HFFc6 (cell line): ENCODE results near the gene PDK4. TPM values are rescaled to one million over a fixed set of nuclear protein-coding genes. Genes with fewer than 3 reads are reported as not detected.

Source experiments
- DNase-seq: peaks from one replicate; pipeline ENCODE4 v3.0.0-alpha.2; 2018
- H3K27ac Mint-ChIP-seq: 2 replicates; pipeline ENCODE4 v1.8.0; 2020; ENCODE audit warnings: mild to moderate bottlenecking, mixed read lengths
- H3K27me3 Mint-ChIP-seq: 2 replicates; pipeline ENCODE4 v1.8.0; 2021; ENCODE audit warnings: mild to moderate bottlenecking, moderate library complexity, mixed read lengths; ENCODE audit not compliant: insufficient read depth
- H3K36me3 Mint-ChIP-seq: 2 replicates; pipeline ENCODE4 v1.8.0; 2021; ENCODE audit warnings: low read depth, mixed read lengths
- H3K4me1 Mint-ChIP-seq: 2 replicates; pipeline ENCODE4 v1.8.0; 2020; ENCODE audit warnings: low read depth, mixed read lengths
- H3K4me3 Mint-ChIP-seq: 2 replicates; pipeline ENCODE4 v1.8.0; 2020; ENCODE audit warnings: mild to moderate bottlenecking, moderate library complexity, mixed read lengths
- H3K9me3 Mint-ChIP-seq: 2 replicates; pipeline ENCODE4 v1.8.0; 2020; ENCODE audit warnings: mild to moderate bottlenecking, mixed read lengths
- CTCF ChIP-seq: fragments of 200-600 bp; sonication (generic); IDR thresholded peaks from 2 replicates; pipeline ENCODE4 v1.5.0; 2021; ENCODE audit warnings: antibody characterized with exemption, mild to moderate bottlenecking
- total RNA-seq, 6 experiments: library from RNA; stranded (reverse); fragmentation: NEBNext Ultra II Directional; extraction: Animal tissue kit (Norgen Biotek cat#: 25700); gene quantifications; 2 replicates in 1 of 6; 3 replicates in 5 of 6; pipeline ENCODE4 v1.2.3, GENCODE V29; 2021

Gene PDK4
- total RNA-seq, 6 experiments from 2014 or later = not detected

- Mint-ChIP-seq H3K4me3 (no peak overlapping the region), H3K4me1 (no peaks in the 10 kb centered on the region), H3K36me3 (no peaks in the 10 kb centered on the region), H3K27ac (no peak overlapping the region), H3K9me3 (no peaks in the 10 kb centered on the region; the same call in 1 of the 2 replicates), H3K27me3 (peaks cover 1% of the 10 kb centered on the region; the same call in 1 of the 2 replicates)
- no peak for DNase-seq
- TF ChIP-seq CTCF = no peak
Measured at GRCh38 chr7:95589031-95589430, 7.3 kb downstream of the PDK4 start.

GRCh38 chr7:95586951-95587301 is 9.4 kb downstream of the PDK4 start:
- Mint-ChIP-seq H3K36me3 (no peaks in the 10 kb centered on the region), H3K4me3 (no peak overlapping the region), H3K27ac (no peak overlapping the region), H3K27me3 (peaks cover 1% of the 10 kb centered on the region; the same call in 1 of the 2 replicates), H3K4me1 (no peaks in the 10 kb centered on the region), H3K9me3 (no peaks in the 10 kb centered on the region; the same call in 1 of the 2 replicates)
- TF ChIP-seq CTCF = no peak
- DNase-seq = no peak

- no peak for TF ChIP-seq CTCF
- H3K9me3 Mint-ChIP-seq = no peaks in the 10 kb centered on the region; the same call in 1 of the 2 replicates
- no peak overlapping the region for H3K4me3 Mint-ChIP-seq
- DNase-seq = no peak
- H3K36me3 Mint-ChIP-seq = no peaks in the 10 kb centered on the region
- H3K27me3 Mint-ChIP-seq = peaks cover 1% of the 10 kb centered on the region; the same call in 1 of the 2 replicates
- no peak overlapping the region for H3K27ac Mint-ChIP-seq
- no peaks in the 10 kb centered on the region for H3K4me1 Mint-ChIP-seq
Measured at GRCh38 chr7:95585426-95585789, 10.9 kb downstream of the PDK4 start.

GRCh38 chr7:95584769-95585425 is 11.4 kb downstream of the PDK4 start:
- H3K9me3 Mint-ChIP-seq = no peaks in the 10 kb centered on the region; the same call in 1 of the 2 replicates
- H3K4me3 Mint-ChIP-seq = no peak overlapping the region
- no peak for TF ChIP-seq CTCF
- no peaks in the 10 kb centered on the region for H3K4me1 Mint-ChIP-seq
- peaks cover 1% of the 10 kb centered on the region; the same call in 1 of the 2 replicates for H3K27me3 Mint-ChIP-seq
- H3K27ac Mint-ChIP-seq = no peak overlapping the region
- no peak for DNase-seq
- no peaks in the 10 kb centered on the region for H3K36me3 Mint-ChIP-seq

- no peak for DNase-seq
Measured at GRCh38 chr7:95583834-95584621, 12.3 kb downstream of the PDK4 start.

More at GRCh38 chr7:95583834-95584621, 12.3 kb downstream of the PDK4 start:
- no peaks in the 10 kb centered on the region; the same call in 1 of the 2 replicates for H3K9me3 Mint-ChIP-seq
- no peaks in the 10 kb centered on the region for H3K4me1 Mint-ChIP-seq
- no peaks in the 10 kb centered on the region for H3K36me3 Mint-ChIP-seq
- H3K4me3 Mint-ChIP-seq = no peak overlapping the region
- no peaks in the 10 kb centered on the region for H3K27me3 Mint-ChIP-seq
- no peak for TF ChIP-seq CTCF
- no peak overlapping the region for H3K27ac Mint-ChIP-seq
